ENCODE measurements around the gene LMX1A. TPM values are rescaled to one million over a fixed set of nuclear protein-coding genes. Genes with fewer than 3 reads are reported as not detected.

Gene LMX1A
- total RNA-seq, 2 experiments from 2014 or later, result not detected

- Mint-ChIP-seq H3K9me3 (no peaks in the 10 kb centered on the region), H3K27me3 (ENCODE audit: low read depth) (peaks cover 48% of the 10 kb centered on the region), H3K4me3 (no peak overlapping the region), H3K4me1 (ENCODE audit: low read depth) (no peaks in the 10 kb centered on the region), H3K27ac (no peak overlapping the region), H3K36me3 (ENCODE audit: low read depth) (no peaks in the 10 kb centered on the region)
- intact Hi-C loops (cut with micrococcal nuclease), result no loop called here
- CTCF ChIA-PET, result interaction anchor here (0.9 to 2.4 kb wide), 2 partner anchors 25 to 29 kb away, joined by 4 to 7 read pairs; no protein-coding TSS in a partner anchor
- DNase-seq, result no peak
Observed at GRCh38 chr1:165342587-165342986, 13.9 kb downstream of the LMX1A start.

GRCh38 chr1:165342168-165342567, 14.3 kb downstream of the LMX1A start:
- intact Hi-C loops (cut with micrococcal nuclease), result no loop called here
- Mint-ChIP-seq H3K9me3 (no peaks in the 10 kb centered on the region), H3K27me3 (ENCODE audit: low read depth) (peaks cover 45% of the 10 kb centered on the region)

GRCh38 chr1:165339164-165339563, 17.4 kb downstream of the LMX1A start:
- H3K27me3 Mint-ChIP-seq (ENCODE audit: low read depth), result peaks cover 26% of the 10 kb centered on the region

More at GRCh38 chr1:165342168-165342567, 14.3 kb downstream of the LMX1A start:
- H3K36me3 Mint-ChIP-seq (ENCODE audit: low read depth), result no peaks in the 10 kb centered on the region
- H3K27ac Mint-ChIP-seq, result no peak overlapping the region
- no peak for DNase-seq
- no peak overlapping the region for H3K4me3 Mint-ChIP-seq
- CTCF ChIA-PET, result interaction anchor here (0.9 to 2.4 kb wide), 2 partner anchors 25 to 29 kb away, joined by 4 to 7 read pairs; no protein-coding TSS in a partner anchor
- no peaks in the 10 kb centered on the region for H3K4me1 Mint-ChIP-seq (ENCODE audit: low read depth)

GRCh38 chr1:165330483-165330882, 26.0 kb downstream of the LMX1A start:
- intact Hi-C loops (cut with micrococcal nuclease), result no loop called here
- H3K27me3 Mint-ChIP-seq (ENCODE audit: low read depth), result peaks cover 14% of the 10 kb centered on the region
- no peaks in the 10 kb centered on the region for H3K9me3 Mint-ChIP-seq
- DNase-seq, result no peak
- CTCF ChIA-PET, result interaction anchor here (2.0 kb wide), 1 partner anchor 37 kb away, joined by 8 read pairs; no protein-coding TSS in a partner anchor
- no peaks in the 10 kb centered on the region for H3K36me3 Mint-ChIP-seq (ENCODE audit: low read depth)
- H3K27ac Mint-ChIP-seq, result no peak overlapping the region
- H3K4me3 Mint-ChIP-seq, result no peak overlapping the region
- H3K4me1 Mint-ChIP-seq (ENCODE audit: low read depth), result no peaks in the 10 kb centered on the region

More at GRCh38 chr1:165339164-165339563, 17.4 kb downstream of the LMX1A start:
- H3K9me3 Mint-ChIP-seq, result no peaks in the 10 kb centered on the region
- H3K36me3 Mint-ChIP-seq (ENCODE audit: low read depth), result no peaks in the 10 kb centered on the region
- no peaks in the 10 kb centered on the region for H3K4me1 Mint-ChIP-seq (ENCODE audit: low read depth)
- CTCF ChIA-PET, result no interaction called here
- H3K4me3 Mint-ChIP-seq, result no peak overlapping the region
- DNase-seq, result no peak
- H3K27ac Mint-ChIP-seq, result no peak overlapping the region
- intact Hi-C loops (cut with micrococcal nuclease), result no loop called here

GRCh38 chr1:165329104-165329503, 27.4 kb downstream of the LMX1A start:
- Mint-ChIP-seq H3K36me3 (ENCODE audit: low read depth) (no peaks in the 10 kb centered on the region), H3K27me3 (ENCODE audit: low read depth) (peaks cover 16% of the 10 kb centered on the region), H3K4me3 (no peak overlapping the region), H3K27ac (no peak overlapping the region), H3K9me3 (no peaks in the 10 kb centered on the region), H3K4me1 (ENCODE audit: low read depth) (no peaks in the 10 kb centered on the region)
- intact Hi-C loops (cut with micrococcal nuclease), result no loop called here
- CTCF ChIA-PET, result no interaction called here
- DNase-seq, result no peak

- no peak for DNase-seq
- no peaks in the 10 kb centered on the region for H3K36me3 Mint-ChIP-seq (ENCODE audit: low read depth)
Observed at GRCh38 chr1:165328136-165328535, 28.4 kb downstream of the LMX1A start.

GRCh38 chr1:165327538-165327937, 29.0 kb downstream of the LMX1A start:
- Mint-ChIP-seq H3K27me3 (ENCODE audit: low read depth) (peaks cover 16% of the 10 kb centered on the region), H3K27ac (no peak overlapping the region), H3K4me1 (ENCODE audit: low read depth) (no peaks in the 10 kb centered on the region), H3K9me3 (no peaks in the 10 kb centered on the region), H3K4me3 (no peak overlapping the region), H3K36me3 (ENCODE audit: low read depth) (no peaks in the 10 kb centered on the region)
- CTCF ChIA-PET, result no interaction called here
- DNase-seq, result no peak
- intact Hi-C loops (cut with micrococcal nuclease), result no loop called here

More at GRCh38 chr1:165328136-165328535, 28.4 kb downstream of the LMX1A start:
- H3K4me3 Mint-ChIP-seq, result no peak overlapping the region
- H3K27ac Mint-ChIP-seq, result no peak overlapping the region
- no peaks in the 10 kb centered on the region for H3K9me3 Mint-ChIP-seq
- intact Hi-C loops (cut with micrococcal nuclease), result no loop called here
- peaks cover 16% of the 10 kb centered on the region for H3K27me3 Mint-ChIP-seq (ENCODE audit: low read depth)
- H3K4me1 Mint-ChIP-seq (ENCODE audit: low read depth), result no peaks in the 10 kb centered on the region
- CTCF ChIA-PET, result no interaction called here

- Mint-ChIP-seq H3K27ac (no peak overlapping the region), H3K27me3 (ENCODE audit: low read depth) (peaks cover 16% of the 10 kb centered on the region), H3K4me3 (no peak overlapping the region), H3K4me1 (ENCODE audit: low read depth) (no peaks in the 10 kb centered on the region), H3K9me3 (no peaks in the 10 kb centered on the region), H3K36me3 (ENCODE audit: low read depth) (no peaks in the 10 kb centered on the region)
- no peak for DNase-seq
- intact Hi-C loops (cut with micrococcal nuclease), result no loop called here
- CTCF ChIA-PET, result no interaction called here
Observed at GRCh38 chr1:165325460-165326203, 30.9 kb downstream of the LMX1A start.

- CTCF ChIA-PET, result interaction anchor here (1.2 kb wide), 1 partner anchor 43 kb away, joined by 5 read pairs; no protein-coding TSS in a partner anchor
- DNase-seq, result no peak
- Mint-ChIP-seq H3K9me3 (no peaks in the 10 kb centered on the region), H3K36me3 (ENCODE audit: low read depth) (no peaks in the 10 kb centered on the region), H3K27me3 (ENCODE audit: low read depth) (peaks cover 14% of the 10 kb centered on the region), H3K27ac (no peak overlapping the region), H3K4me3 (no peak overlapping the region), H3K4me1 (ENCODE audit: low read depth) (no peaks in the 10 kb centered on the region)
- intact Hi-C loops (cut with micrococcal nuclease), result no loop called here
Observed at GRCh38 chr1:165324050-165324449, 32.5 kb downstream of the LMX1A start.

GRCh38 chr1:165317612-165318011, 38.9 kb downstream of the LMX1A start:
- H3K9me3 Mint-ChIP-seq, result no peaks in the 10 kb centered on the region
- H3K27ac Mint-ChIP-seq, result no peak overlapping the region
- peaks cover 19% of the 10 kb centered on the region for H3K27me3 Mint-ChIP-seq (ENCODE audit: low read depth)
- no peak for DNase-seq
- no peaks in the 10 kb centered on the region for H3K4me1 Mint-ChIP-seq (ENCODE audit: low read depth)
- intact Hi-C loops (cut with micrococcal nuclease), result no loop called here
- CTCF ChIA-PET, result no interaction called here
- no peaks in the 10 kb centered on the region for H3K36me3 Mint-ChIP-seq (ENCODE audit: low read depth)
- H3K4me3 Mint-ChIP-seq, result no peak overlapping the region

- no peak for DNase-seq
- intact Hi-C loops (cut with micrococcal nuclease), result no loop called here
- Mint-ChIP-seq H3K36me3 (ENCODE audit: low read depth) (no peaks in the 10 kb centered on the region), H3K4me3 (no peak overlapping the region), H3K27me3 (ENCODE audit: low read depth) (peaks cover 23% of the 10 kb centered on the region), H3K27ac (no peak overlapping the region), H3K9me3 (no peaks in the 10 kb centered on the region), H3K4me1 (ENCODE audit: low read depth) (no peaks in the 10 kb centered on the region)
- CTCF ChIA-PET, result no interaction called here
Observed at GRCh38 chr1:165316153-165316772, 40.3 kb downstream of the LMX1A start.

- Mint-ChIP-seq H3K9me3 (no peaks in the 10 kb centered on the region), H3K27ac (no peak overlapping the region), H3K27me3 (ENCODE audit: low read depth) (peaks cover 27% of the 10 kb centered on the region), H3K4me3 (no peak overlapping the region), H3K4me1 (ENCODE audit: low read depth) (no peaks in the 10 kb centered on the region), H3K36me3 (ENCODE audit: low read depth) (no peaks in the 10 kb centered on the region)
- CTCF ChIA-PET, result no interaction called here
- intact Hi-C loops (cut with micrococcal nuclease), result no loop called here
- DNase-seq, result no peak
Observed at GRCh38 chr1:165315481-165315880, 41.0 kb downstream of the LMX1A start.

GRCh38 chr1:165313903-165314302, 42.6 kb downstream of the LMX1A start:
- Mint-ChIP-seq H3K4me3 (no peak overlapping the region), H3K4me1 (ENCODE audit: low read depth) (no peaks in the 10 kb centered on the region), H3K9me3 (no peaks in the 10 kb centered on the region), H3K36me3 (ENCODE audit: low read depth) (no peaks in the 10 kb centered on the region), H3K27me3 (ENCODE audit: low read depth) (peaks cover 28% of the 10 kb centered on the region), H3K27ac (no peak overlapping the region)
- intact Hi-C loops (cut with micrococcal nuclease), result no loop called here
- CTCF ChIA-PET, result no interaction called here
- no peak for DNase-seq
